GM19238 (cell line): ENCODE measurements around the gene PRKCH.

ENCODE experiments used
- DNase-seq: peaks from one replicate; pipeline ENCODE4 v3.0.0; 2011; ENCODE audit warnings: low spot score; ENCODE audit not compliant: insufficient read length

The PRKCH gene

GRCh38 chr14:61362072-61362750 is 40.8 kb downstream of the PRKCH start:
- DNase-seq = no peak

DNA sequence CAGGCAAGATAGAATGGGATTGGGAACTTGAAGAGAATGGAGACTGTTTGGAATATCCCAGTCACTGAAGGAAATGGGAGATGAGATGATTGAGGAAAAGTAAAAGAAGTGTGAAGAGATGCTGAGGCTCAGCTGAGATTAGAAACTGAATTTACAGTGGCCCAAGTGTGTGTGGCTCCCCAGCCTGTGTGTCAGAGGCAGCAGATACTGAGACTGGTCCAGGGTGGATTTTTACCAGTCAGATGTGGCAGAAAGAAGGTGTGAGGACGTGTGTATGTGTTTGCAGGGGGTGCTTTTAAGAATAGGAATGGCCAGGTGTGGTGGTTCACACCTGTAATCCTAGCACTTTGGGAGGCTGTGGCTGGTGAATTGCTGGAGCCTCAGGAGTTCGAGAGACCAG is 42.9 kb downstream of the PRKCH start:
- no peak for DNase-seq

- DNase-seq = no peak
These were observed 44.4 kb downstream of the PRKCH start for GRCh38 chr14:61365667-61366212.

- DNase-seq = no peak
These were observed 46.8 kb downstream of the PRKCH start for GRCh38 chr14:61368114-61368710.

- DNase-seq = no peak
These were observed 47.5 kb downstream of the PRKCH start for GRCh38 chr14:61368781-61369453.

DNA sequence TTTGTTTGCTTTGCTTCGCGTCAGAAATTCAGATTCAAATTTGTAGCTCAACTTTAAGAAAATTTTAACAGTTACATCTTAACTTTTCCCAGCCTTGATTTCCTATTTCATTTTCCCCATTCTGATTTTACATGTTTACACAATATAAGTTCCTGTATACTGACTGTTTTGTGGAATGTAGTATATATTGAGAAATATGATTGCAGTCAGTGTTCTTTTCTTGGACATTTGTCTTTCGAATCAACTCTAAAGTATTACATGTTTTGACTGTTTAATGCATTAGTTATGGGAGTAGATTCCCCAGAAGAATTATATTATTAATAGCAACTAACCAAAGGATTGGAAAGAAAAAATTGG is 48.1 kb downstream of the PRKCH start:
- no peak for DNase-seq

- no peak for DNase-seq
These were observed 51.0 kb downstream of the PRKCH start for GRCh38 chr14:61372379-61372778.

- no peak for DNase-seq
These were observed 51.6 kb downstream of the PRKCH start for GRCh38 chr14:61372842-61373555.

DNA sequence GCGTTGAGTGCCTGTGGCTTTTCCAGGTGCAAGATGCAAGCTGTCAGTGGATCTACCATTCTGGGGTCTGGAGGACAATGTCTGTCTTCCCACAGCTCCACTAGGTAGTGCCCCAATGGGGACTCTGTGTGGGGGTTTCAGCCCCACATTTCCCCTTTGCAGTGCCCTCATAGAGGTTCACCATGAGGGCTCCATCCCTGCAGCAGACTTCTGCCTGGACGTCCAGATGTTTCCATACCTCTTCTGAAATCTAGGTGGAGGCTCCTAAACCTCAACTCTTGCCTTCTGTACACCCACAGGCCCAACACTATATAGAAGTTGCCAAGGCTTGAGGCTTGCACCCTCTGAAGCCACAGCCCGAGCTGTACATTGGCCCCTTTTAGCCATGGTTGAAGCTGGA is 52.9 kb downstream of the PRKCH start:
- no peak for DNase-seq

DNA sequence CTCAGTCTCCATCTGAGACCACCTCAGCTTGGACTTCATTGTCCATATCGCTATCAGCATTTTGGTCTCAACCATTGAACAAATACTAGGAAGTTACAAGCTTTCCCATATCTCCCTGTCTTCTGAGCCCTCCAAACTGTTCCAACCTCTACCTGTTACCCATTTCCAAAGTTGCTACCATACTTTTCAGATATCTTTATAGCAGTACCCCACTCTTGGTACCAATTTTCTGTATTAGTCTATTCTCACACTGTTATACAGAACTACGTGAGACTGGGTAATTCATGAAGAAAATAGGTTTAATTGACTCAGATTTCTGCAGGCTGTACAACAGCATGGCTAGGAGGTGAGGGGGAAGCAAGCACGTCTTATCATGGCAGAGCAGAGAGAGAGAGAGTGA is 53.8 kb downstream of the PRKCH start:
- no peak for DNase-seq

DNA sequence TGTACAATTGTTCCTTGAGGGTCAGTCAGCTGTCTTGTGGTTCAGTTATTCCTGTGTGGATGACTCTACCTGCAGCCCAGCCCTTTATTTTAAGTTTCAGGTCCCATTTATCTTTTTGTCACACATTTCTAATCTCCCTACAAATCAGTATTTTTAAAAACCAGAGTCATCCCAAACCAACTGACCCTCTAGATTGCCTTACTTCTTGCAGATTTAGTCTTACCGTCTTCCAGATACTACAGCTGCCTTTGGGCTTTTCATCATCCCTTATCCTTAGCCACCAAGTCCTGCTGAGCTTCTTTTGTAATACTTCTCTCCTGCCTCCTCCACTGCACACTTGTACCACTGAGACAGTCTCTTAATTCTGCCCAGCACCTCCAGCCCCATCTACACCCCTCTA is 54.9 kb downstream of the PRKCH start:
- DNase-seq = no peak

GRCh38 chr14:61377749-61378148 is 56.4 kb downstream of the PRKCH start:
- no peak for DNase-seq

- no peak for DNase-seq
These were observed 58.3 kb downstream of the PRKCH start for GRCh38 chr14:61379639-61380184.

GRCh38 chr14:61380984-61381383 is 59.6 kb downstream of the PRKCH start:
- no peak for DNase-seq

DNA sequence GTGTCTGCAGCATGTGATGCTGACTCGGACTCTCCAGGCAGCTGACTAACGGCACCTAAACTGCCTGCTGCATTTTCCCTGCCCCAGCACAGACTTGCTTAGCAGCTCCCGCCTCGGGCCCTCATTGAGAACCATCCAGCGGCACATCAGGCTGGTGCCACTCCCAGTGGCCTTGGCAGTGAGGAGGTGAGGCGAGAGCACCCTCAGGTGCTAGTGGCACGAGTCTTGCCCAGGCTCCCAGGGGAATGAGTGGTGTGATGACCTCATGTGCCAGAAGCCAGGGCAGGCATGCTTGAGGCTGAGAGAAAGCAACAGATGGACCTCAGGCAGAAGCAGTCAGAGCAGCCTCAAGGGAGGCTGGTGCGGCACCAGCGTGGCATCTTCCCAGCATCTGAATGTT is 60.2 kb downstream of the PRKCH start:
- DNase-seq = no peak

DNA sequence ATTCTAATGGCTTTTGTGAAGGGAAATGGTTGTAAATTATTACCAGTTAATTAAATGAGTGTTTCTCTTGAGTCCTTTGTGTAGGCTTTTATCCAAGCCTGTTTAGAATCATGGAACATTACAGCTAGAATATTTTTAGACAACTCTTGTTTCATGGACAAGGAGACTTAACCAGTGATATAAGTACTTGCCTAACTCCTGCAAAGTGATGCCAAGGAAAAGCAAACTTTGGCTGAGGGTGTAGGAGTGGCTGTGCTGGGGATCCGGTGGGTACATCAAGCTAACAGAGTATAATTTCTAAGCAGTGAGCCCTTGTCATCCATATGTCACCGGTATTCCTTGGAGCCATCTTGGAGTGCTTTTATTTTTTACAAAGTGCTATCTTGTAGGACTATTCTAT is 61.5 kb downstream of the PRKCH start:
- no peak for DNase-seq

DNA sequence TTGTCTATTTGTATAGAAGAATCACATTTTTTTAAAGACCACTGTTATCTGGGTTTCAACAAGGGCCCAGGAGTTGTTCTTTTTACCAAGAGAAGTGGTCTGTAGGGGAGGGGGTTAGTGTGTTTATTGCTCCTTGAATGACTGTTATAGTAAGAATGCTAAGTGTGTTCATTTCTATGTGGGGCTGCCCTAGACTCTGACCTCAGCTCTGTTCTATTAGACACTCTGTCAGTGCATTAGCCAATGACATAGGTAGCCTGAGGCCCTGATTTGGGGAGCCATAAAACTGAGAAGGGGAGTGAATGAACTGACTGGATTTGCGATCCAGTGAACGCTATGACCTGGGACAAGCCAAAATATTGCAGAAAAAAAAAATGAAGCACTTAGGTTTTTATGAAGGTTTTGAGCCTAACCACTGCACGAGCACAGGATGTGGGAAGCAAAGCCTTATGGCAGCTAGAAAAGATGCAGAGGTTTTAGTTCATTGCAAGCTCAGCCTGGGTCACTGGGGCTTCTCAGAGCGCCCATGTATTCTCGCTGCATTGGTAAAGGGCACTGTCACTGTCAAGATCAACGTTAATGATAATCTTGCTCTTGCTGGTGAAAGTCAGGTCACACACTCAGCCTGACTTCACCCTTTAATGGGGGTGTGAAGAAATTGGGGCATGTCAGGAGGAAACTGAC is 63.8 kb downstream of the PRKCH start:
- DNase-seq = no peak

GRCh38 chr14:61386173-61386772 is 64.9 kb downstream of the PRKCH start:
- DNase-seq = no peak

DNA sequence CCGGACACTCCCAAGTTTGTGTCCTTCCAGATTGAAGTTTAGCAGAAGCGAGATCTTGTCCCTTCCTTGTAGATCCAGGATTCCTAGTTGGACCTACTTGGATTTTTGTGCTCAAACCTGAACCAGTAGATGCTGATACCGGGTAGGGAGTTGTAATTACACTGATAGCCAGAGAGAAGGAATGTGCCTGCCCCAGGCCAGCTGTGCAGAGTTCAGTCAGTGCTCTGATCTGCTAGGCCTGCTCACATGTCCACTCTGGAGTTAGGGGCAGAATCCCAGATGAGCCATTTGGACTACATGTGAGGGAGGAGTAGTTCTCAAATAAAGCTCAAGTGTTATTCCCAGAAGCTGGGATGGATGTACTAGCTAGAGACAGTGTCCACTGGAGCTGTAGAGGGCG is 65.7 kb downstream of the PRKCH start:
- no peak for DNase-seq

- DNase-seq = peak; percentile 6
These were observed 67.0 kb downstream of the PRKCH start for GRCh38 chr14:61388173-61388975.
